HEK293 (cell line): Measurements from ENCODE around the gene CARMIL3.

Experiments
- CTCF ChIA-PET: fragments of 350-600 bp; formaldehyde crosslinking; extraction: SDS; loops from one replicate; lab custom pipeline; 2021; ENCODE audit warnings: antibody characterized with exemption; lab: Yijun Ruan, JAX
- POLR2A ChIA-PET: fragments of 300-600 bp; formaldehyde crosslinking; extraction: SDS; loops from one replicate; lab custom pipeline; 2020; ENCODE audit warnings: antibody characterized with exemption, inconsistent platforms; lab: Yijun Ruan, JAX
- H3K27ac ChIP-seq: fragments of 200-500 bp; sonication (Bioruptor generic); 2 replicates; pipeline ENCODE4 v1.5.1; 2014; ENCODE audit warnings: low read depth, low read length, control low read depth, inconsistent platforms; ENCODE audit errors: extremely low read depth
- H3K36me3 ChIP-seq, 2 experiments: fragments of 200-500 bp in 1 of 2; sonication (Bioruptor generic) in 1 of 2; 1 replicate in 1 of 2; 2 replicates in 1 of 2; pipeline ENCODE4 v1.5.1; 2014 to 2017; ENCODE audit warnings: inconsistent platforms in 2 of 2, low read length in 2 of 2; ENCODE audit not compliant: control insufficient read depth in 2 of 2, insufficient read depth in 1 of 2
- H3K4me1 ChIP-seq: fragments of 200-500 bp; sonication (Bioruptor generic); 2 replicates; pipeline ENCODE4 v1.5.1; 2014; ENCODE audit warnings: mild to moderate bottlenecking, low read length, inconsistent platforms; ENCODE audit not compliant: control insufficient read depth, insufficient read depth
- H3K4me3 ChIP-seq: 2 replicates; pipeline ENCODE4 v1.5.1; 2011; ENCODE audit warnings: low read depth, mild to moderate bottlenecking, control low read depth, low read length, moderate library complexity
- H3K9me3 ChIP-seq: fragments of 200-500 bp; sonication (Bioruptor generic); 2 replicates; pipeline ENCODE4 v1.5.1; 2014; ENCODE audit warnings: low read depth, low read length, inconsistent platforms; ENCODE audit not compliant: control insufficient read depth, insufficient read depth
- HIC1 ChIP-seq: fragments of 450-650 bp; formaldehyde crosslinking; IDR thresholded peaks from 2 replicates; pipeline ENCODE4 v1.5.1; 2016; ENCODE audit warnings: missing biosample characterization, missing genetic modification characterization
- KLF7 ChIP-seq: fragments of 450-650 bp; formaldehyde crosslinking; IDR thresholded peaks from 2 replicates; pipeline ENCODE4 v1.5.1; 2016; ENCODE audit warnings: missing biosample characterization, missing genetic modification characterization, borderline replicate concordance
- MYNN ChIP-seq: fragments of 450-650 bp; formaldehyde crosslinking; IDR thresholded peaks from 2 replicates; pipeline ENCODE4 v1.5.1; 2016; ENCODE audit warnings: missing biosample characterization, missing genetic modification characterization, borderline replicate concordance
- MZF1 ChIP-seq: fragments of 450-650 bp; formaldehyde crosslinking; IDR thresholded peaks from 2 replicates; pipeline ENCODE4 v1.5.1; 2017; ENCODE audit warnings: missing biosample characterization, missing genetic modification characterization, borderline replicate concordance
- PRDM10 ChIP-seq: fragments of 450-650 bp; formaldehyde crosslinking; IDR thresholded peaks from 2 replicates; pipeline ENCODE4 v1.5.1; 2016; ENCODE audit warnings: missing biosample characterization, missing genetic modification characterization
- SP7 ChIP-seq: fragments of 450-650 bp; formaldehyde crosslinking; IDR thresholded peaks from 2 replicates; pipeline ENCODE4 v1.5.1; 2016; ENCODE audit warnings: missing biosample characterization, missing genetic modification characterization
- ZBTB20 ChIP-seq: fragments of 450-650 bp; formaldehyde crosslinking; IDR thresholded peaks from 2 replicates; pipeline ENCODE4 v1.5.1; 2016; ENCODE audit warnings: missing biosample characterization, missing genetic modification characterization
- ZBTB21 ChIP-seq: fragments of 450-650 bp; formaldehyde crosslinking; IDR thresholded peaks from 2 replicates; pipeline ENCODE4 v1.5.1; 2017; ENCODE audit warnings: missing biosample characterization, missing genetic modification characterization
- ZNF280D ChIP-seq: fragments of 450-650 bp; formaldehyde crosslinking; IDR thresholded peaks from 2 replicates; pipeline ENCODE4 v1.5.1; 2016; ENCODE audit warnings: missing biosample characterization, missing genetic modification characterization
- ZNF335 ChIP-seq: fragments of 450-650 bp; formaldehyde crosslinking; conservative IDR thresholded peaks from 2 replicates; pipeline ENCODE4 v1.5.1; 2016; ENCODE audit warnings: missing biosample characterization, missing genetic modification characterization
- ZNF394 ChIP-seq: fragments of 450-650 bp; formaldehyde crosslinking; IDR thresholded peaks from 2 replicates; pipeline ENCODE4 v1.5.1; 2016; ENCODE audit warnings: missing biosample characterization, missing genetic modification characterization, mild to moderate bottlenecking, moderate library complexity, borderline replicate concordance
- ZNF555 ChIP-seq: fragments of 450-650 bp; formaldehyde crosslinking; conservative IDR thresholded peaks from 2 replicates; pipeline ENCODE4 v1.5.1; 2017; ENCODE audit warnings: missing biosample characterization, mild to moderate bottlenecking, missing genetic modification characterization, inconsistent platforms
- ZNF785 ChIP-seq: fragments of 450-650 bp; formaldehyde crosslinking; IDR thresholded peaks from 2 replicates; pipeline ENCODE4 v1.5.1; 2016; ENCODE audit warnings: missing biosample characterization, missing genetic modification characterization

The CARMIL3 gene

GRCh38 chr14:24093207-24093900 lies 41.5 kb downstream of the CARMIL3 start:
- Histone ChIP-seq H3K4me3 (no peak overlapping the region), H3K4me1 (peaks cover 3% of the 10 kb centered on the region; the same call in 1 of the 2 replicates), H3K27ac (peak overlapping the region; percentile 54; the same call in 1 of the 2 replicates), H3K9me3 (no peaks in the 10 kb centered on the region), H3K36me3 (peaks cover 0 to 12% of the 10 kb centered on the region in 2 experiments; a peak in 1 of 3 replicates)
- ChIA-PET POLR2A (interaction anchor here (0.6 to 4.2 kb wide), 27 partner anchors 8 to 178 kb away, joined by 3 to 64 read pairs (median 4); partner anchors contain the start of genes CARMIL3, CHMP4A, DCAF11 and DHRS4), CTCF (interaction anchor here (0.5 to 9.4 kb wide), 16 partner anchors 9 to 338 kb away, joined by 3 to 247 read pairs (median 4); partner anchors contain the start of genes DCAF11, IRF9 and NRL)
- TF ChIP-seq ZBTB20 (tag by site-specific recombination): peak; percentile 98
- TF ChIP-seq ZNF394 (tag by site-specific recombination): peak; percentile 65; the same call in 1 of the 2 replicates
- no peak for TF ChIP-seq HIC1 (tag by site-specific recombination)
- peak; percentile 78; the same call in 1 of the 2 replicates for TF ChIP-seq MZF1 (tag by site-specific recombination)
- TF ChIP-seq ZNF335: peak; percentile 51; the same call in 1 of the 2 replicates
- 0 out of 2 replicates have a peak, but pooled peaks have one; percentile 49 for TF ChIP-seq ZNF785 (tag by site-specific recombination)
- no peak for TF ChIP-seq KLF7 (tag by site-specific recombination)
- TF ChIP-seq ZNF555 (tag by site-specific recombination): no peak
- TF ChIP-seq PRDM10 (tag by site-specific recombination): peak; percentile 98
- TF ChIP-seq ZNF280D (tag by site-specific recombination): no peak
- peak; percentile 42; the same call in 1 of the 2 replicates for TF ChIP-seq ZBTB21 (tag by site-specific recombination)
- no peak for TF ChIP-seq MYNN (tag by site-specific recombination)
- TF ChIP-seq SP7 (tag by site-specific recombination): no peak
